Measurements from ENCODE around the gene TCEANC. TPM values are rescaled to one million over a fixed set of nuclear protein-coding genes. Genes with fewer than 3 reads are reported as not detected.
"Not testable (repeated sequence)": the region's sequence is repeated elsewhere in the genome, so short reads cannot be mapped to it uniquely, and the experiment has no call there.

Gene TCEANC, protein sequence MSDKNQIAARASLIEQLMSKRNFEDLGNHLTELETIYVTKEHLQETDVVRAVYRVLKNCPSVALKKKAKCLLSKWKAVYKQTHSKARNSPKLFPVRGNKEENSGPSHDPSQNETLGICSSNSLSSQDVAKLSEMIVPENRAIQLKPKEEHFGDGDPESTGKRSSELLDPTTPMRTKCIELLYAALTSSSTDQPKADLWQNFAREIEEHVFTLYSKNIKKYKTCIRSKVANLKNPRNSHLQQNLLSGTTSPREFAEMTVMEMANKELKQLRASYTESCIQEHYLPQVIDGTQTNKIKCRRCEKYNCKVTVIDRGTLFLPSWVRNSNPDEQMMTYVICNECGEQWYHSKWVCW
- 1 to 10 TPM; 4.3 to 4.6 TPM for total RNA-seq

GRCh38 chrX:13652850-13653693, at the start of gene TCEANC:
TSS of gene TCEANC (plus strand) at chrX:13653141. CDS start at chrX:13662509, 9,368 bp downstream.
- Mint-ChIP-seq H3K4me1 (peaks cover 28% of the 10 kb centered on the region), H3K27me3 (no peaks in the 10 kb centered on the region), H3K9me3 (no peaks in the 10 kb centered on the region), H3K4me3 (peak within 1 kb of the TSS; percentile 85), H3K36me3 (ENCODE audit: low read depth) (peaks cover 9% of the 10 kb centered on the region), H3K27ac (peak within 1 kb of the TSS; percentile 96)
- peak; percentile 94 for DNase-seq
- ChIA-PET CTCF (interaction anchor here (0.5 to 1.9 kb wide), 6 partner anchors 10 to 649 kb away, joined by 3 to 6 read pairs (median 4); no protein-coding TSS in a partner anchor), POLR2A (interaction anchor here (1.4 to 2.1 kb wide), 7 partner anchors 9 to 675 kb away, joined by 3 to 15 read pairs (median 5); partner anchors contain the start of genes GEMIN8, OFD1 and TRAPPC2)

- POLR2A ChIA-PET = no interaction called here
- Mint-ChIP-seq H3K9me3 (no peaks in the 10 kb centered on the region), H3K4me3 (no peak overlapping the region), H3K27ac (no peak overlapping the region), H3K36me3 (ENCODE audit: low read depth) (no peaks in the 10 kb centered on the region), H3K4me1 (no peaks in the 10 kb centered on the region), H3K27me3 (no peaks in the 10 kb centered on the region)
- DNase-seq = no peak
- CTCF ChIA-PET = no interaction called here
Measured at GRCh38 chrX:13605611-13606010, 47.3 kb upstream of the TCEANC start.

DNA sequence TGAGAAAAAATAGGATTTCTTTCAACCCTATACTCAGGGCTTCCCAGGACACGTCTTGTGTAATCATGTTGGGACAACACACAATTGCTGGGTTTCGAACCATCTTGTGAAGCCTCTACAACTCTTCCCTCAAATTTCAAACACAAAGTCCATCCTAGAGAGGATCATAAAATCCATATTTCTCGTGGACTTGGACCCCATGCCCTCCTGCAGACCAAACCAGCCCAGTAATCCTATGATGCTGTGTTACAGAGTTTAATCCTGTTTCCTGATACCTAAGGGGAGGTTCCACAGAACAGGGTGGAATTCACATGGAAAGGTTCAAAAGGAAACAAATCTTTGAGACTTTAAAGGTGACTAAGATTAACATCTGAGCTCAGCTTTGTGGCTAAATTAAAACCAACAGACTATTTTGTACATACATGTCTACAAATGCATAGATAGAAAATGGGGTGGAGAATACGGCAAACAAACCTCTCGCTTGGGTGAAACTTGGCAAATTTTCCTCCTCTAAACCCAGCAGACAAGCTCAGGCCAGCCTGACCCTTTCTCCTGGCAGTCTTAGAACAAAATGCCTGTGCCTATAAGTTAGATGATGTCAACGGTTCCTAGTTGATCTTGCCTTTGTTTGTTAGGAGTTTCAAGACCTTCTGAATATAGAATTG, 45.5 kb upstream of the TCEANC start:
- POLR2A ChIA-PET = no interaction called here
- H3K27ac Mint-ChIP-seq = no peak overlapping the region
- no peaks in the 10 kb centered on the region for H3K27me3 Mint-ChIP-seq
- no peak for DNase-seq
- no peaks in the 10 kb centered on the region for H3K4me1 Mint-ChIP-seq
- H3K4me3 Mint-ChIP-seq = no peak overlapping the region
- no peaks in the 10 kb centered on the region for H3K36me3 Mint-ChIP-seq (ENCODE audit: low read depth)
- CTCF ChIA-PET = no interaction called here
- H3K9me3 Mint-ChIP-seq = no peaks in the 10 kb centered on the region

- CTCF ChIA-PET = no interaction called here
- no peaks in the 10 kb centered on the region for H3K4me1 Mint-ChIP-seq
- H3K9me3 Mint-ChIP-seq = no peaks in the 10 kb centered on the region
- H3K27me3 Mint-ChIP-seq = no peaks in the 10 kb centered on the region
- POLR2A ChIA-PET = no interaction called here
- H3K27ac Mint-ChIP-seq = no peak overlapping the region
- no peak for DNase-seq
- H3K4me3 Mint-ChIP-seq = no peak overlapping the region
- H3K36me3 Mint-ChIP-seq (ENCODE audit: low read depth) = no peaks in the 10 kb centered on the region
Measured at GRCh38 chrX:13607996-13608365, 45.0 kb upstream of the TCEANC start.

GRCh38 chrX:13614154-13614553, 38.8 kb upstream of the TCEANC start:
- CTCF ChIA-PET = no interaction called here
- POLR2A ChIA-PET = no interaction called here

GRCh38 chrX:13620207-13620606, 32.7 kb upstream of the TCEANC start:
- POLR2A ChIA-PET = no interaction called here
- no peak for DNase-seq
- peaks cover under 1% of the 10 kb centered on the region for H3K4me1 Mint-ChIP-seq
- no peaks in the 10 kb centered on the region for H3K9me3 Mint-ChIP-seq
- peaks cover 4% of the 10 kb centered on the region for H3K27me3 Mint-ChIP-seq
- H3K27ac Mint-ChIP-seq = no peak overlapping the region
- CTCF ChIA-PET = no interaction called here
- no peak overlapping the region for H3K4me3 Mint-ChIP-seq
- H3K36me3 Mint-ChIP-seq (ENCODE audit: low read depth) = no peaks in the 10 kb centered on the region

More at GRCh38 chrX:13614154-13614553, 38.8 kb upstream of the TCEANC start:
- DNase-seq = no peak
- Mint-ChIP-seq H3K4me1 (peaks cover 4% of the 10 kb centered on the region), H3K9me3 (no peaks in the 10 kb centered on the region), H3K27me3 (no peaks in the 10 kb centered on the region), H3K36me3 (ENCODE audit: low read depth) (no peaks in the 10 kb centered on the region), H3K27ac (no peak overlapping the region), H3K4me3 (no peak overlapping the region)

DNA sequence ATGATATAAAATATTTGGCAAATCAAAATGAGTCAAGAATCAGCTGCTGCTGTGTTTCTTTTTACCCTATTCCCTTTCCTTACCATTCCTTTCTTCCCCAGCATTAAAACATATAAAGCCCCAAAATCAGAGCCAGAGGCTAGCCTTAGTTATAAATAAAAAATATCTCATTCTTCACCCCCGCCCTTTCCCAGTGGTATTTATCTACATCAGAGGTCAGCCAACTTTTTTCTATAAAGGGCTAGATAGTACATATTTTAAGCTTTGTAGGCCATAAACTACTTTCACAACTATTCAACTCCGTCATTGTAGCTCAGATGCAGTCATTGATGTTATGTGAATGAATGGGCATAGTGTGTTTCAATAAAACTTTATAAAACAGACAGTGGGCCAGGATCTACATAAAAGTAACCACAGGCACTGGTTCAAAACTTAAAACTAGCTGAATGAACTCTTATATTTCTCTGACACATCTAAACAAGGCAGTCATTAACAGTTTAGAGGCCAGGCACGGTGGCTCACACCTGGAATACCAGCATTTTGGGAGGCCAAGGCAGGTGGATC, 30.5 kb upstream of the TCEANC start:
- DNase-seq = no peak
- Mint-ChIP-seq H3K27me3 (peaks cover 4% of the 10 kb centered on the region), H3K4me3 (no peak overlapping the region), H3K4me1 (no peaks in the 10 kb centered on the region), H3K27ac (no peak overlapping the region), H3K36me3 (ENCODE audit: low read depth) (no peaks in the 10 kb centered on the region), H3K9me3 (no peaks in the 10 kb centered on the region)
- ChIA-PET CTCF (no interaction called here), POLR2A (no interaction called here)

DNA sequence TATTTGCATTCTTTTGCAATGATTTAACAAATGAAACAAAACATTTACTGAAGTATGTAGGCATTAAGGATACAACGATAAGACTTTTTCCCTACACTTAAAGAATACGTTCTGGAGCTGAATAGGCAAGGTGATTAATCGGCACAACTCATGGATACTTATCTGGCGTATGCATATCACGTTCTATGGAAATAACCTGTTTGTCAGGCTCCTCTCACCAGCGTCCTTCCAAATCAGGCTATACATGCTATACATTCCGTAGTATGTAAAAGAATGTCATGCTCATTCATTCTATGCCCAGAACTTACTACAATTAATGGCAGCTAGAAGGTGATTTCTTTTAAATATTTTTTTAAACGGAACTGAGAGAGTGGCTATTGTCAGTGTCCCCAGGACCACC, 25.6 kb upstream of the TCEANC start:
- Mint-ChIP-seq H3K27me3 (peaks cover 4% of the 10 kb centered on the region), H3K4me1 (no peaks in the 10 kb centered on the region), H3K36me3 (ENCODE audit: low read depth) (no peaks in the 10 kb centered on the region), H3K9me3 (no peaks in the 10 kb centered on the region), H3K27ac (no peak overlapping the region), H3K4me3 (no peak overlapping the region)
- POLR2A ChIA-PET = no interaction called here
- DNase-seq = no peak
- CTCF ChIA-PET = no interaction called here

- peaks cover 12% of the 10 kb centered on the region for H3K9me3 Mint-ChIP-seq
- CTCF ChIA-PET, H3K4me3 Mint-ChIP-seq: not testable (repeated sequence)
Measured at GRCh38 chrX:13637224-13637623, 15.7 kb upstream of the TCEANC start.

GRCh38 chrX:13638021-13638420, 14.9 kb upstream of the TCEANC start:
- POLR2A ChIA-PET = no interaction called here

More at GRCh38 chrX:13637224-13637623, 15.7 kb upstream of the TCEANC start:
- DNase-seq; H3K27ac Mint-ChIP-seq; POLR2A ChIA-PET; H3K36me3 Mint-ChIP-seq (ENCODE audit: low read depth); H3K4me1 Mint-ChIP-seq; H3K27me3 Mint-ChIP-seq: not testable (repeated sequence)

GRCh38 chrX:13638826-13639225, 14.1 kb upstream of the TCEANC start:
- no peaks in the 10 kb centered on the region for H3K36me3 Mint-ChIP-seq (ENCODE audit: low read depth)
- no peak overlapping the region for H3K27ac Mint-ChIP-seq
- POLR2A ChIA-PET = no interaction called here
- no peak overlapping the region for H3K4me3 Mint-ChIP-seq
- no peaks in the 10 kb centered on the region for H3K4me1 Mint-ChIP-seq
- H3K9me3 Mint-ChIP-seq = peaks cover 12% of the 10 kb centered on the region
- peaks cover 2% of the 10 kb centered on the region for H3K27me3 Mint-ChIP-seq
- CTCF ChIA-PET = no interaction called here
- DNase-seq = no peak

More at GRCh38 chrX:13638021-13638420, 14.9 kb upstream of the TCEANC start:
- peaks cover 2% of the 10 kb centered on the region for H3K27me3 Mint-ChIP-seq
- CTCF ChIA-PET = no interaction called here
- no peak overlapping the region for H3K27ac Mint-ChIP-seq
- H3K4me3 Mint-ChIP-seq = no peak overlapping the region
- no peak for DNase-seq
- no peaks in the 10 kb centered on the region for H3K36me3 Mint-ChIP-seq (ENCODE audit: low read depth)
- H3K9me3 Mint-ChIP-seq = peaks cover 12% of the 10 kb centered on the region
- no peaks in the 10 kb centered on the region for H3K4me1 Mint-ChIP-seq

DNA sequence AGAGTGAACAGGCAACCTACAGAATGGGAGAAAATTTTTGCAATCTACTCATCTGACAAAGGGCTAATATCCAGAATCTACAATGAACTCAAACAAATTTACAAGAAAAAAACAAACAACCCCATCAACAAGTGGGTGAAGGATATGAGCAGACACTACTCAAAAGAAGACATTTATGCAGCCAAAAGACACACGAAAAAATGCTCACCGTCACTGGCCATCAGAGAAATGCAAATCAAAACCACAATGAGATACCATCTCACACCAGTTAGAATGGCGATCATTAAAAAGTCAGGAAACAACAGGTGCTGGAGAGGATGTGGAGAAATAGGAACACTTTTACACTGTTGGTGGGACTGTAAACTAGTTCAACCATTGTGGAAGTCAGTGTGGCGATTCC, 11.3 kb upstream of the TCEANC start:
- H3K9me3 Mint-ChIP-seq; H3K27me3 Mint-ChIP-seq; H3K27ac Mint-ChIP-seq; CTCF ChIA-PET; POLR2A ChIA-PET; DNase-seq; H3K36me3 Mint-ChIP-seq (ENCODE audit: low read depth); H3K4me1 Mint-ChIP-seq; H3K4me3 Mint-ChIP-seq: not testable (repeated sequence)
